AG20443 (cell line): ENCODE data around the gene IQCB1.
"Not testable (repeated sequence)": the region's sequence is repeated elsewhere in the genome, so short reads cannot be mapped to it uniquely, and the experiment has no call there.

Experiments used
- DNase-seq: peaks from one replicate; pipeline ENCODE4 v3.0.0; 2012; ENCODE audit warnings: low spot score, mixed read lengths

IQCB1 gene

GRCh38 chr3:121834671-121835464 lies at the start of gene IQCB1, which contains the start of gene EAF2:
Gene IQCB1, minus strand, starts transcription at chr3:121835060. Its CDS starts 6,100 bp downstream, at chr3:121828960.
Gene EAF2, plus strand, starts transcription at chr3:121835209. Its CDS starts 77 bp downstream, at chr3:121835286.
- peak; percentile 100 for DNase-seq

- peak; percentile 11 for DNase-seq
Measured at GRCh38 chr3:121883507-121883906, 48.6 kb upstream of the IQCB1 start.

GRCh38 chr3:121878411-121878810 lies 43.6 kb upstream of the IQCB1 start:
- no peak for DNase-seq

- DNase-seq, result no peak
Measured at GRCh38 chr3:121871430-121871829, 36.6 kb upstream of the IQCB1 start.

GRCh38 chr3:121870717-121871116 lies 35.9 kb upstream of the IQCB1 start:
- no peak for DNase-seq

GRCh38 chr3:121869736-121870135 lies 34.9 kb upstream of the IQCB1 start:
- no peak for DNase-seq

- no peak for DNase-seq
Measured at GRCh38 chr3:121863801-121864200, 28.9 kb upstream of the IQCB1 start.

- not testable (repeated sequence) for DNase-seq
Measured at GRCh38 chr3:121863247-121863646, 28.4 kb upstream of the IQCB1 start.

- DNase-seq, result not testable (repeated sequence)
Measured at GRCh38 chr3:121857778-121858177, 22.9 kb upstream of the IQCB1 start.

GRCh38 chr3:121855555-121855954 lies 20.7 kb upstream of the IQCB1 start:
- no peak for DNase-seq

- no peak for DNase-seq
Measured at GRCh38 chr3:121852256-121852655, 17.4 kb upstream of the IQCB1 start.

GRCh38 chr3:121844892-121845291 lies 10.0 kb upstream of the IQCB1 start:
- no peak for DNase-seq

GRCh38 chr3:121839962-121840361 lies 5.1 kb upstream of the IQCB1 start:
- DNase-seq, result no peak

GRCh38 chr3:121836481-121836880 lies 1.6 kb upstream of the IQCB1 start:
- DNase-seq, result no peak

- no peak for DNase-seq
Measured at GRCh38 chr3:121836064-121836463, 1.2 kb upstream of the IQCB1 start.

- no peak for DNase-seq
Measured at GRCh38 chr3:121835465-121835801, 573 bp upstream of the IQCB1 start.

- peak; percentile 43 for DNase-seq
Measured at GRCh38 chr3:121834157-121834670, 646 bp downstream of the IQCB1 start.

GRCh38 chr3:121822973-121823372 lies 11.9 kb downstream of the IQCB1 start:
- no peak for DNase-seq

- DNase-seq, result no peak
Measured at GRCh38 chr3:121821421-121822199, 13.2 kb downstream of the IQCB1 start.

GRCh38 chr3:121819236-121819635 lies 15.6 kb downstream of the IQCB1 start:
- DNase-seq, result no peak

GRCh38 chr3:121818578-121818977 lies 16.3 kb downstream of the IQCB1 start:
- DNase-seq, result no peak

- no peak for DNase-seq
Measured at GRCh38 chr3:121817753-121818152, 17.1 kb downstream of the IQCB1 start.

GRCh38 chr3:121809249-121809648 lies 25.6 kb downstream of the IQCB1 start:
- no peak for DNase-seq
